Measurements from ENCODE around the gene RRBP1.

DNA sequence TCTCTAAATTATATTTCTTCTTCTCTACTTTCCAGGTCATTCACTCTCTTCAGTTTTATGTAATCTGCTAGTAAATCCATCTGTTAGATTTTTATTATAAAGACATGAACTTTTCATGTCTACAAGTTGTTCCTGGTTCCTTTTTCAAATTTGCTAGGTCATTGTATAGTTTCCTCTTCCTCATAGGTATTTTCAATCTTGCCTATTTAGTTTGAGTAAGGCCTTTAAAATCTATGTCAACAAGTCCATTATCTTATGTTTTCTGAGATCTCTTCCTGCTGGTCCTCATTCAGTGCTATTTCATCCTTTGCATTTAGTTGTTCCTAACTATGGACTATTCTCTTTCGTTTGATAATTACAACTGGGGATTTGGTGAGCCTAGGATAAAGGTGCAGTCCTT is 11.0 kb downstream of the RRBP1 start:
- TF ChIP-seq, protein P1, sequence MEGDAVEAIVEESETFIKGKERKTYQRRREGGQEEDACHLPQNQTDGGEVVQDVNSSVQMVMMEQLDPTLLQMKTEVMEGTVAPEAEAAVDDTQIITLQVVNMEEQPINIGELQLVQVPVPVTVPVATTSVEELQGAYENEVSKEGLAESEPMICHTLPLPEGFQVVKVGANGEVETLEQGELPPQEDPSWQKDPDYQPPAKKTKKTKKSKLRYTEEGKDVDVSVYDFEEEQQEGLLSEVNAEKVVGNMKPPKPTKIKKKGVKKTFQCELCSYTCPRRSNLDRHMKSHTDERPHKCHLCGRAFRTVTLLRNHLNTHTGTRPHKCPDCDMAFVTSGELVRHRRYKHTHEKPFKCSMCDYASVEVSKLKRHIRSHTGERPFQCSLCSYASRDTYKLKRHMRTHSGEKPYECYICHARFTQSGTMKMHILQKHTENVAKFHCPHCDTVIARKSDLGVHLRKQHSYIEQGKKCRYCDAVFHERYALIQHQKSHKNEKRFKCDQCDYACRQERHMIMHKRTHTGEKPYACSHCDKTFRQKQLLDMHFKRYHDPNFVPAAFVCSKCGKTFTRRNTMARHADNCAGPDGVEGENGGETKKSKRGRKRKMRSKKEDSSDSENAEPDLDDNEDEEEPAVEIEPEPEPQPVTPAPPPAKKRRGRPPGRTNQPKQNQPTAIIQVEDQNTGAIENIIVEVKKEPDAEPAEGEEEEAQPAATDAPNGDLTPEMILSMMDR (IDR thresholded peaks at IDR 0.05), result no peak
- no peak for TF ChIP-seq POLR2A (IDR thresholded peaks at IDR 0.05)

All from body of pancreas (tissue), 4 donors.